IMR-90 (cell line): Measurements from ENCODE around the gene C6orf58.

ENCODE experiments used
- CEBPB ChIP-seq: IDR thresholded peaks from 2 replicates; pipeline ENCODE4 v1.6.1; 2012; ENCODE audit warnings: low read depth, low read length, improper control_type of control experiment
- CTCF ChIP-seq: conservative IDR thresholded peaks from 2 replicates; pipeline ENCODE4 v1.5.1; 2012; ENCODE audit warnings: mild to moderate bottlenecking, low read depth, low read length, improper control_type of control experiment
- FOS ChIP-seq: fragments of 150-350 bp; IDR thresholded peaks from 2 replicates; pipeline ENCODE4 v1.6.1; 2016; ENCODE audit warnings: low read depth, low read length
- MAFK ChIP-seq: IDR thresholded peaks from 2 replicates; pipeline ENCODE4 v1.6.1; 2012; ENCODE audit warnings: low read depth, low read length, improper control_type of control experiment
- NFE2L2 ChIP-seq: fragments of 150-350 bp; IDR thresholded peaks from 2 replicates; pipeline ENCODE4 v1.6.1; 2016; ENCODE audit warnings: low read depth, mild to moderate bottlenecking, low read length
- POLR2A ChIP-seq: IDR thresholded peaks from 2 replicates; pipeline ENCODE4 v1.6.1; 2012; ENCODE audit warnings: mild to moderate bottlenecking, low read depth, low read length
- RFX5 ChIP-seq: IDR thresholded peaks from 2 replicates; pipeline ENCODE4 v1.8.0; 2012; ENCODE audit warnings: low read depth, mild to moderate bottlenecking, low read length, moderate library complexity

DNA sequence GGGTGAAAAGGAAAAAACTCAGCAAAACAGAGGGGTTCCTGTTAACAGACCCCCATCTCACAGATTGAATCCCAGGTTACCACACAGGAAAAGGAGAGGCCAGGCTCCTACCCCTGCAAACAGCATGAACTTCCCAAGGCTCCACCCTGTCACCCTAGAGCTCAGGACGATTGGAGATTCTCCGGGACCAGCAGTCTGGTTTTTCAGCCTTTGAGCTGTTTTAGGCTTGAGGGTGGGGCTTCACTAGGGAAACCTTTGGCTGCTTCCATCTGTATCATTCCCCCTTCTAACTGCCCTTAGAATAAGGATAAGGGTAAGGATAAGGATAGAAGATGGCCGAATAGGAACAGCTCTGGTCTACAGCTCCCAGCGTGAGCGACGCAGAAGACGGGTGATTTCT lies 16.0 kb downstream of the C6orf58 start:
- TF ChIP-seq CTCF (no peak), FOS (no peak), NFE2L2 (no peak), POLR2A (no peak), CEBPB (no peak), MAFK (no peak), RFX5 (no peak)
